Activated naive CD4-positive, alpha-beta T cell treated with anti-CD3 and anti-CD28 coated beads, Interleukin-2, amount 50 U/mL, for 16 hours (primary cell): Measurements from ENCODE around the gene PKN1.

Experiments
- DNase-seq: peaks from one replicate; pipeline ENCODE4 v3.0.0-alpha.2; 2020

PKN1 gene

GRCh38 chr19:14470031-14470876 lies 37.1 kb downstream of the PKN1 start:
- DNase-seq: no peak

GRCh38 chr19:14471436-14472187 lies 38.5 kb downstream of the PKN1 start:
- no peak for DNase-seq

- DNase-seq: peak; percentile 89
These were observed 39.3 kb downstream of the PKN1 start for GRCh38 chr19:14472202-14472938.

GRCh38 chr19:14473073-14473977 lies 40.2 kb downstream of the PKN1 start:
- DNase-seq: no peak

GRCh38 chr19:14473978-14474578 lies 41.0 kb downstream of the PKN1 start:
- DNase-seq: no peak

- DNase-seq: no peak
These were observed 41.7 kb downstream of the PKN1 start for GRCh38 chr19:14474827-14475226.

GRCh38 chr19:14475251-14476073 lies 42.4 kb downstream of the PKN1 start, which contains the start of gene PTGER1:
TSS of gene PTGER1 (minus strand) at chr19:14475354. CDS start at chr19:14474320, 1,034 bp downstream.
- DNase-seq: no peak

GRCh38 chr19:14476327-14476672 lies 43.2 kb downstream of the PKN1 start:
- no peak for DNase-seq

GRCh38 chr19:14476673-14477401 lies 43.7 kb downstream of the PKN1 start:
- DNase-seq: no peak

- DNase-seq: no peak
These were observed 44.5 kb downstream of the PKN1 start for GRCh38 chr19:14477418-14478112.

GRCh38 chr19:14478113-14478545 lies 45.0 kb downstream of the PKN1 start:
- DNase-seq: no peak

GRCh38 chr19:14479309-14479974 lies 46.3 kb downstream of the PKN1 start:
- DNase-seq: no peak

- DNase-seq: peak; percentile 73
These were observed 47.0 kb downstream of the PKN1 start for GRCh38 chr19:14479975-14480699.

- no peak for DNase-seq
These were observed 47.6 kb downstream of the PKN1 start for GRCh38 chr19:14480700-14481079.

- DNase-seq: no peak
These were observed 49.3 kb downstream of the PKN1 start for GRCh38 chr19:14482172-14482941.

GRCh38 chr19:14487370-14488125 lies 54.4 kb downstream of the PKN1 start:
- DNase-seq: no peak
